Activated CD8-positive, alpha-beta memory T cell treated with anti-CD3 and anti-CD28 coated beads, Interleukin-2, amount 50 U/mL, for 48 hours (primary cell): ENCODE measurements around the gene DOCK2.
"Not testable (repeated sequence)": the region's sequence is repeated elsewhere in the genome, so short reads cannot be mapped to it uniquely, and the experiment has no call there.

Experiments used
- DNase-seq: peaks from one replicate; pipeline ENCODE4 v3.0.0-alpha.2; 2020

DOCK2 gene

DNA sequence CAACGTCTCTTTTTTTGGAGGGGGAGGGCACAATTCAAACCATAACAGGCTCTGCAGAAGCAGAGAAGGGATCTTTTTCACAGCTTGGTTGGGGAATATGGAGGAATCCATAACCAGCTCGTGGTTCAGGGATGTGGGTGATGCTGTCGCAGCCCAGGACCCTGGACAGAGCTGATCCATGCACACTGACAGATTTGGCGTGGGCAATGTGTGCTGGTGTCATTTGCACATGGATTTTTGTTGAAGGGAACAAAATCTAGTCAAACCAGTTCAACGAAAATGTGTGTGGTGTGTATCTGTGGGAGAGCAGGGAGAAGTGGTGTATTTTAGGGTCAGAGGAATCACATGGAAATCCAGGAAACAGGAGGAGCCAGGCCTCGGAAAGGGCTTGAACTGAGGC lies 4.2 kb downstream of the DOCK2 start:
- no peak for DNase-seq

DNA sequence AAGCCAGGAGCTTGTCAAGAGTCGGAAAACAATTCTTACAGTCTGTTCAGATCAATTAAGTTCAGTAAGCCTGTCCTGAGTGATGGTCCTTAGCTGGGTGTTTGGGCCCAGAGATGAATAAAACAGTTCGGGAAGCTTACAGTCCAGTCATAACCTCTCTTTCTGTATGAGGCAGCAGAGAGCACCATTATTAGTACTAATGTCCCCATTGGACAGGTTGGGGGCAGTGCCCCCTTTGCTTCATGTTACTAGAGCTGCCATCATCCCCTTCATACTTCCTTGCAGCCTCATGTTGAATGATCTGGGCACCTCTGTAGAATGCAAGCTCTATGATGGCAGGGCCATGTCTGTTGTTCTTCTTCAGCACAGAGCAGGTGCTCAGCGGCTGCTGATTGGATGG lies 9.8 kb downstream of the DOCK2 start:
- no peak for DNase-seq

DNA sequence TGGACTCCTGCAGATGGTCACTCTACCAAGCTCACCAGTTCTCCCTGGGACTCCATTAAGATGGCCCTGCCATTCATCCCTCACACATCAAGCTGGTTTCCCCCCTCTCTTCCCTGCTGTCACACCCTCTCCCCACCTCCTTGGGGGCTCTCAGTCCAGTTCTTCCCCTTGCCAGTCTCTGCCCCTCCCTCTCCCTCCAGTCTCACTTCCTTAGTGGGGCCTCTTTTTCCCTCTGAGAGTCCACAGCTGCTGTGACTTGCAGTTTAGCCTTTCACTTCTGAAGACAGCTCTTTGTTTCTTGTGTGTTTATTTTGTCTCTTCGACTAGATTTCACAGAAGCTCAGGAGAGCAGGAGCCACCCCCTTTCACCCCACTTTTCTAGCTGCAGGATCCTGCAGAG lies 10.5 kb downstream of the DOCK2 start:
- no peak for DNase-seq

DNA sequence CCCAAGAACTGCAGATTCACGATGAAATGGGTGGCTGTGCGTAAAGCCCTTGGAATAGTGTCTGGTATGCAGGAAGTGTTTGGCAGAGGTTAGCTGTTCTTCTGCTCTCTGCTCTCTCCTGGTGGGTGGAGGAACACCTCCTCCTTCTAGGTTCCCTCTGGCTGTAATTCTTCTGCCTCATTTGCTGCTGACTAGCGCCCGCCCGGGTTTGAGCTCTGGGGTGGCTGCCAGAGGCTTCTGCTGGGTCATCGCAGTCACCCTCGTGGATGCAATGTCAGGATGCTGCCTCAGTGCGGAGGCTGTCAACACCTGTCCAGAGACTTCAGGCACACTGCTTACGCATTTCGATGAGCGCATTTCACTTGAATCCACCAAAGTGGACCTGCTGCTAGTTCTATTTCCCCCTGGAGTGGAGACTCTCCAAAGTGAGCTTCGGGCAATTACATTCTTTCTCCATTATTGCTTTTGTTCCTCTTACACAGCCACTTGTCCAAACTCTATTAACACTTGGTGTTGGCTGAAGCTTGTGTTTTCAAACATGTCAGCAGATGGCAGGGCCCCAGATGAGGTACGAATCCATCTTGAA lies 11.7 kb downstream of the DOCK2 start:
- no peak for DNase-seq

DNA sequence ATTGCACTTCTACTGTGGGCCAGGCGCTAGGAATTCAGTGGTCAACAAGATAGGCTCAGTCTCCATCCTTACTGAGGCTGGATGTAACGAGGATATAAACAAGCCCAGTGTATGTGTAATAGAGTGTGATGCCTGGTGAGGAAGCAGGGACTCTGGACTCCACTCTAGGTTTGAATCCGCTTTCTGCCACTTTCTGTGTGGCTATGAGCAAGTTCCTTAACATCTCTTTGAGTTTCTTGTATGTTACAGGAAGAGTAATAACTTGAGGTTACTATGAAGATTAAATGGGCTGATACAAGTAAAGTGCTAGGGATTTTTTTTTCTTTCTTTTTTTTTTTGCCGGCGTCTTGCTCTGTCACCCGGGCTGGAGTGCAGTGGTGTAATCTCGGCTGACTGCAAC lies 12.4 kb downstream of the DOCK2 start:
- no peak for DNase-seq

DNA sequence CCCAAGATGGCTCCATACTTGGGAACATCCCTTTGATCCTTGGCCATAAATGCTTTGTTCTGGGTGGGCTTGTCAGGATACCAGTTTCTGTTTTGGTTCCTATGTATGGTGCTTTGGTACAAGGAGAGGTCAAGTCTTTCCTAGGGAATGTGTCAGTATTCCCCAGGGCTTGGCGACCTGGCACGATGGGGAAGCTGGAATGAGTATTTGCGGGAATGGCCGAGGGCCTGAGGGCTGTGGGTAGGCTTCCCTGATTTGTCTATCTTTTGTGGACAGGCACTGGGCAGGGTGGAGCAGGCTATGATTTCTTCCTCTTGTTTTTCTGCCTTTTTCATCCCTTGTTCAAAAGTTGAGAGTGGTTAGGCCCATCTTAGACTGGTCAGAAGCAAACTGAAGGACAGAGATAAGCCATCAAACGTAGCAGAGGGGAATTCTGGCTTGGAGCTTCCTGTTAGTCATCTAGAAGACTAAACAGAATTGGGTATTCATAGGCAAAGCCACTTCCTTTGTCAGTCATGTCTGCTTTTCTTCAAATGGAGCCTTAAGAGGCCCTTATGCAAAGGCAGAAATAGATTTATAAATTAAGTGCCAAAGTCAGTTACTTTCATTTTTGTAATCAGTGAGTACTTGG lies 13.7 kb downstream of the DOCK2 start:
- DNase-seq = no peak

DNA sequence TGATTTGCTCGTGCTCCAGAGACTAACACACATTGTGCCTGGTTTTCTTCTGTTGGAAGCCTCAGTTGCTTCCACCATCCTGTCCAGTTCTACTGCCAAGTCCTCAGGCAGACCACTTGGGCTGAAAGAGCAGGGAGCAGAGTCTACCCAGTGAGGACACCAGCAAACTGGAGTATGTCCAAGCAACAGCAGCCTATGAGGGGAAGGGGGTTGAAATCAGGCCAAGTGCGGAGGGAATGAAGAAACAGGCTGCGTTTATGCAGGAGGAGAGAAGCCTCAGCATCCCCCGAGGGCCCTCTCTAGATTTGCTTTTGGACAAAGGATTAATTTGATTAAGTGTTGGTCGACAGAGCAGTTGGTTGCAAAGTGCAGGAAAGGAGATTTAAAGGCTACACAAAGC lies 14.5 kb downstream of the DOCK2 start:
- no peak for DNase-seq

DNA sequence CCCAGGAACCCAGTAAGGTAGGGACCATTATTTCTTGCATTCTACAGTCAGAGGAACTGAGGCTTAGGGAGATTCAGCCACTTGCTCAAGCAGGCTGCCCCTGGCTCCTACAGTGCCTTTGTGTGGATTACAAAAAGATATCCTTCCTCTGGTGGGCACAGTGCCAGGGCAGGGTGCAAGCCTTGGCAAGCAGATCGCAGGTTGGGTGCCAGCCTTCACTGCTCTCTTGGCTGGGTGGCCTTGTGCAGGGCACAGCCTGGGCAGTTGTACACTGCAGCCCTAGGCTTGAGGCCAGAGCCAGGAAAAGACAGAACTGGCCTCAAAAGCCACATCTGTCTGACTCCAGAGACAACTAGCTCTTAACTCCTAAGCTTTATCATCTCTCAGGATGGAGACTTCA lies 15.0 kb downstream of the DOCK2 start:
- no peak for DNase-seq

DNA sequence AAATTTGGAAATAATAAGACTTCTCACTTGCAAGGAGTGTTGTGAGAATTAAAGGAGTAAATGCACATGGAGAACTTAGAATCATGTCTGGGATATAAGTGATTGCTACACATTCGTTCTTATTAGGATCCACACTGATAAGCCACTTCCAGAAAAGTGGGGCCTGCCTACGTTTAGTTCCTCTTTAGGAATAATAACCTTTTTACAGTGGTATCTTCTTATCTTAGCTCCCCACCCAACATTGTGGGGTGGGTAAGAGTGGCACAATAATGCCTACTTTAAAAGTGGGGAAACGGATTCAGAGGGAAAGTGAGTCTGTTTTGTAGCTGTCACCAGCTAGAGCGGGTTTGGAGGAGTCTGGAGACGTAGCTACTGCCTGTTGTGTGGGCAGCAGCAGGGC lies 16.0 kb downstream of the DOCK2 start:
- no peak for DNase-seq

DNA sequence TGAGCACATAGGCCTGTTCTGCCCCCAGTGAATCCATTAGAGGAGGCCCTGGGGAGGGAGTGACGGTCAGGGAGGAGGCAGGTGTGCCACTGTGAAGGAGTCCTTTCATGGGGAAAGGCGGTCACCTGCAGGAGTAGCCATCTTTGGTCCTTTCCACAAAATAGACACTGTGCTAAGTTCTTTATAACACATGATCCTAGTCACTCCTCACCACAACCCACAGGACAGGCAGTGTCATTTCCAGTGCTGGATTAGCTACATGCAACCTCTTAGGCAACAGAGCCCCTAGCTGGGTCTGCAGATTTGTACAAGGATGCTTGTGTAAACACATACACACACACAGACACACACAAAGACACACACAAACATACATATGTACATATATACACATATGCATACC lies 18.3 kb downstream of the DOCK2 start:
- DNase-seq = no peak

DNA sequence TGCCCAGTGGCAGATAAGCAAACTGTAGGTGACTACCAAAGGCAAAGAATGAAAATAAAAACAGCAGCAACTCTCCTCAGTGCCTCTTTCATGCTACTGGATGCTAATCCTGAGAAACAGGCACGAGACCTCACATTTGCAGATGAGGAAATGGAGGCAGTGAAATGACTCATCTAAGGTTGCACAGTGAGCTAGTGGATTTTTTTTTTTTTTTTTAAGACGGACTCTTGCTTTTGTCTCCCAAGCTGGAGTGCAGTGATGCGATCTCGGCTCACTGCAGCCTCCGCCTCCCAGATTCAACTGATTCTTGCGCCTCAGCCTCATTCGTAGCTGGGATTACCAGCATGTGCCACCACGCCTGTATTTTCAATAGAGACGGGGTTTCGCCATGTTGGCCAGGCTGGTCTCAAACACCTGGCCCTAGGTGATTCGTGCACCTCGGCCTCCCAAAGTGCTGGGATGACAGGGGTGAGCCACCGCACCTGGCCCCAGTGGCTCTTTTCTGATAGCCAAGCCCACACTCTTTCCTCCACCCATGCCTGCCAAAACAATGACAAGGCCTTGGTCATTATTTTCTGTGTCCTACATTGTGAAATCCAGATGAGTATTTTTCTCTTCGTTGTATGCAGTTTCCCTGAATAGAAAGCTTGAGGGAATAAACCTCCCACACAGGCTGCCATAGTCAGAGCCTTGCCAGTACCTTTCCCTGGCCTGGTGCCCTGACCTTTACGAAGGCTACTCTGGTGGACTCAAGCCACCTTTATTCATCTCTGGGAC lies 19.2 kb downstream of the DOCK2 start:
- DNase-seq = no peak

DNA sequence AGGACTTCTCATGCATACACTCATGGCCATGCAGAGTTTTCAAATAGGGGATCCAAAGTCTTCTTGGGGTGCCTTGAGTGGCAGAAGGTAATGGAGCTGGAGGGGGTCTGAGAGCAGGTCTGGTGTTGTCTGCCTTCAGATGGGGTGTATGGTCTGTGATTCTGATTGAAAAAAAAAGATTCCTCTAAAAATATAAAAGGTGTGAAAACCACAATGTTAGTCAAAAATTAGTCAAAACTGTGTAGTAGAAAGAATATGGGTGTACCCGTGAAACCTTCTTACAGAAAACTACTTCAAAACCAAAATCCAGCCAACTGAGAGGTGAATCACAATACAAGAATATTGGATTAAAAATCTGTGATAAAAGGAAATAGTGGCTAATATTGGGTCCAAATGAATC lies 20.1 kb downstream of the DOCK2 start:
- DNase-seq = no peak

DNA sequence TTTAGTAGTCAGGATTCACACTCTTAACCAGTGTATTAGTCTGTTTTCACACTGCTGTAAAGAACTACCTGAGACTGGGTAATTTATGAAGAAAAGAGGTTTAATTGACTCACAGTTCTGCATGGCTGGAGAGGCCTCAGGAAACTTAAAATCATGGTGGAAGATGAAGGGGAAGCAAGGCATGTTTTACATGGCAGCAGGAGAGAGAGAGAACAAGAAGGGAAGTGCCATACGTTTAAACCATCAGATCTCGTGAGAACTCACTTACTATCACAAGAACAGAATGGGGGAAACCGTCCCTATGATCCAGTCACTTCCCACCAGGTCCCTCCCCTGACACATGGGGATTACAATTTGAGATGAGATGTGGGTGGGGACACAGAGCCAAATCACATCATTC lies 25.4 kb downstream of the DOCK2 start:
- DNase-seq = not testable (repeated sequence)

DNA sequence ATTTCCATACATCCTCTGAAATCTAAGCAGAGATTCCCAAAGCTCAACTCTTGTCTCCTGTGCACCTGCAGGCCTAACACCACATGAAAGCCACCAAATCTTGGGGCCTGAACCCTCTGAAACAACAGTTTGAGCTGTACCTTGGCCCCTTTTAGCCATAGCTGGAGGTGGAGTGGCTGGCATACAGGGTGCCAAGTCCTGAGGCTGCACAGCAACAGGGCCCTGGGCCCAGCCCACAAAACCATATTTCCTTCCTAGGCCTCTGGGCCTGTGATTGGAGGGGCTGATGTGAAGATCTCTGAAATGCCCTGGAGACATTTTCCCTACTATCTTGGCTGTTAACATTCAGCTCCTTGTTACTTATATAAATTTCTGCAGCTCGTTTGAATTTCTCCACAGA lies 26.5 kb downstream of the DOCK2 start:
- no peak for DNase-seq

DNA sequence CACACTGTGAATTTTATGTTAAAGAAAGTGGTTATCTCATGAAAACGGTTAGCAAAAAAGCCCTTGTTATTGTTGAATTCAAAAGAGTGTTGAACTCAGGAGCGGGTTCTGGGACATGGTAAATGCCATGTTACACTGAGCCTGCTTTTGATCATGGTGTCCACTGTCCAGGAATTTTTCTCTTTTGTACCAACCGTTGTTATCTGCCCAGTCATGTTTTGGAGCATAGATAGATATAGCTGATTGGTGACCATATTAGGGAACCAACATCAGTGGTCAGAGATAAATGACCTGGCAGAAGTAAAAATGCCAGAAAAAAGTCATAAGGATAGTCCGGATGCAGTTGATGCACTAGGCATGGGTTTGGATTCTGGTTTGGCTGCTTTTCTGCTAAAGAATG lies 29.3 kb downstream of the DOCK2 start:
- DNase-seq = no peak

DNA sequence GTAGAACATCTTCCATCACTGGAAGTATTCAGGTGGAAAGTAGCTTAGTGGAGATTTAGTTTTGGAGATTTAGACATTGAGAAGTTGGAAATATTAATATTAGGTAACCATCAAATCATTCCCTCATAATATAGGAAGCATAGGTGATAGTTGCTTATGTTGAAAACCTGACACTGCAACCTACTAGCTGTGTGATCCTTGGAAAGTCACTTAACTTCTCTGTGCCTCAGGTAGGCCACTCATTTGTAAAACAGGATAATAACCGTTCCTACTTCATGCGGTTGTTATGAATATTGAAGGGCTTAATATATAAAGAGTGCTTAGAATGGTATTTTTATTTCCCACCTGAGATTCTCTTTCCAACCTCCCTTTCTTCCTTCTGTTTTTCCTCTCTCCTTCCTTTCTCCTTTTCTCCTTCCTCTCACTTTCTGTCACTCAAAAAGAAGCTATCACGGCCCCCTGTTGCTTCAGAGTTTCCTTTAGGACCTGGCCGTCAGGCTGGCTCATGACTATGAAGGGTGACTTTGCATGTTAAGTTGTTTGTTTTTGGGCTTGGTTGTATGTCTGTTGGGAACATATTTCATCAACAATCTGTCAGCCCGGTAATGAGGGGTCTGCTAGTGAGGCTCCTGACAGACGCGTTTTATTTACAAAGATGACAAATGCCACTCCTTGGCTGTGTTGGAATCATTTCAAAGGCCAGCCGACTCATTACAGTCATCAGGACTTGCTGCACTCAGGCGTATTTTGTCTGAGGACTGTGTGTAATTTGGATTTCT lies 31.0 kb downstream of the DOCK2 start:
- no peak for DNase-seq

DNA sequence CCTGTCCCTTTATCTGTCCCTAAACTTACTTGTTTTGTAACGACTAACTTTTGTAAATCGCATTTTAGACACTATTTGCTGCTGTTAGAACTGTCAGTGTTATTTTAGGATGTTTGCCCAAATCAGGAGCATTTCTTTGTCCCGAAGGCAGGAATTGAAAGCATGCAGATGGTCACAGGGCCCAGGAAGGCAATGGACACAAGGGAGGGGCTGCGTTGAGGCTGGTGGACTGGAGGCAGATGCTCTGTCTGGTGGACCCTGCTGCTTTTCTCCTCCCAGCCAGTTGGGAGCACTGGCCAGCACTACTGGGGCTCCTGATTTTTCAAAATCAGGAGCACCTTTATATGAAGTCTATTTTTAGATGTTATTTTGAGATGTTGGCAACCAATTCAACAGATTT lies 31.7 kb downstream of the DOCK2 start:
- no peak for DNase-seq

DNA sequence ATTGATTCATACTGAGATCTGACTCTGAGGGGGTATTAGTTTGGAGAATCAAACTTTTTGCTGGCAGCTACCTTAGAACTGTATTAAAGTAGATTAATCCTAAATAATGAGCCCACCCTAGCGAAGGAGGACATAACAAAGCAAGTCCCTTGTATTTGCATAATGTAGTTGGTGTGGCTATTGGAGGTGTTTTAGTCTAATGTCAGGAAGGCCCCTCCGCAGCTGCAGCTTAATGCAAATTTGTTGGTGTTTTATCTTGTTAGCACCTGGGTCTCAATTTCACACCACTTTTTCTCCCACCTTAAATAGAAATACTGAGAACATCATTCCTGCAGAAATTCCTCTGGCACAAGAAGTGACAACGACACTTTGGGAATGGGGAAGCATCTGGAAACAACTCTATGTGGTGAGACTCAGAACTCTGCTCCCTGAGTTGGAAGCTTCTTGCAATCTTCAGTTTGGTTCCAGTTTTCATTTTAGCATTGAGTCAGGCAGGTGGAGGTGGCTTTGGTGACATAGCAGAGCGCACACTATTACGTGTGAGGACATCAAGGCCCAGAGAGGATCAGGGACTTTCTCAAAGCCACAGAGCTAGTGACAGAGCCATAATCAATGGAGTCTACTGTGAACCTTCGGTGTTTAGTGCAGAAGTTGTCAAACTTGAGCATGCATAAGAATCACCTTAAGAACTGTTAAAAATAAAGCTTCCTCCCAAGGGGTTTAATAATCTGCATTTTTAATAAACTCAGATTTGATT lies 33.9 kb downstream of the DOCK2 start:
- no peak for DNase-seq

DNA sequence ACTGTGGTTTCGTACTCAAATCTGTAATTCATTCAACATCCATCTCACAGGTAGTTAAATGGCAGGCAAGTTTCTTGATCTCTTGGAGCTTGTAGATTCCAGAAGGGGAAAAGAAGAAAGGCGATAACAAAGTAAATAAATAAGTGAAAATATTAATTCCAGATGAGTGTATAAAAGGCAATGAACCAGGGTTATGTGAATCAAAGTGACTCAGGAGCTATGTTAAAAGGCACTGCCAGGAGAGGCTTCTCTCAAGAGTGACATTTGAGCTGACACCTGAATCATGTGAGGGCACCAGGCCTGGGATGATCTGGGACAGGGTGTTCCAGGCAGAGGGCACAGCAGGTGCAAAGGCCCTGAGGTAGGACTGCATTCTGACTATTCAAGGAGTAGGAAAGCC lies 45.0 kb downstream of the DOCK2 start:
- DNase-seq = no peak

DNA sequence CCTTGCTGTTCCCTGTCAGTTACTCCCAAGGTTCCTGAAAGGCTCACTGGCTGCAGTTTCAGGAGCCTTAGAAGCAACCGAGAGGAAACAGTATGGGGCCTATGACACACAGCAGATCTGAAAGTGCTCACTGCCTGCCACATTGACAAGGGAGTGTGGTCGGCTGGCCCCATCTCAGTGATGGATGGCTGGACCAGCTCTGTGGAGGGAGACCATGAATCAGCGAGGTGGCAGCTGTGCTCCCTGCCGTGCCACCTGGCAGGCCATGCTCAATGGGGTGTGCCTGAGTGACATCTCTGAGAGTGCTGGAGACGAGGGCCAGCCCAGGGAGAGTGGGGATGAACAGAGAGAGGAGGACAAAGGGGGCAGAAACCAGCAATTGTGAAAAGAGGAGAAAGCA lies 49.1 kb downstream of the DOCK2 start:
- DNase-seq = no peak

DNA sequence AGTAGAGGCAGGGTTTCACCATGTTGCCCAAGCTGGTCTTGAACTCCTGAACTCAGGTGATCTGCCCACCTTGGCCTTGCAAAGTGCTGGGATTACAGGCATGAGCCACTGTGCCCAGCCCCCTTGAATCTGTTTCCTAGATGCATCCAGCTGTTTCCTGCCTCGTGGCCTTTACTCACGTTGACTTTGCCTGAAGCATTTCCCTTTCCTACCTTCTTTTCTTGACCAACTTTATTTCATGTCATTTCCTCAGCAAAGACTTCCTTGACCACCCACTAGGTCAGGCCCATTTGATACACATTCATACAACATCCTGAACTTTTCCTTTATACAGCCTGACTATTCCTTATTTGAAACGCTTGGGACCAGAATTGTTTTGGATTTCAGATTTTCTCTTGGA lies 51.0 kb downstream of the DOCK2 start:
- no peak for DNase-seq

DNA sequence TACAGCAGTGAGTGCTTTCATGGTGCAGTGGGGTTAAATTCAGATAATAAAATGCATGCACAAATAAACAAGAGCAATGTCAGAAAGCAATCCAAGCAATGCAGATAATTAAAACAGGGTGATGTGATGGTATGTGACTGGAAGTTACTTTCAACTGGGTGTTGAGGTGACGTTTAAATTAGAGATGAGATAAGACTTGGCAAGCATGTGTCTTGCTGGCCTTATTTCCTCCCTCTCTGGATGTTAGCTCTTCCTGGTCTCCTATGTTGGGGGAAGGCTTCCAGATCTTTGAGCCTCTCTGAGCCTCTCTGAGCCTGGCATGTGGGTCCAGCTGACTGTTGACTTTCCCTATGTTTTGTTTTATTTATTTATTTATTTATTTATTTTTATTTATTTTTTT lies 54.4 kb downstream of the DOCK2 start:
- DNase-seq = no peak

DNA sequence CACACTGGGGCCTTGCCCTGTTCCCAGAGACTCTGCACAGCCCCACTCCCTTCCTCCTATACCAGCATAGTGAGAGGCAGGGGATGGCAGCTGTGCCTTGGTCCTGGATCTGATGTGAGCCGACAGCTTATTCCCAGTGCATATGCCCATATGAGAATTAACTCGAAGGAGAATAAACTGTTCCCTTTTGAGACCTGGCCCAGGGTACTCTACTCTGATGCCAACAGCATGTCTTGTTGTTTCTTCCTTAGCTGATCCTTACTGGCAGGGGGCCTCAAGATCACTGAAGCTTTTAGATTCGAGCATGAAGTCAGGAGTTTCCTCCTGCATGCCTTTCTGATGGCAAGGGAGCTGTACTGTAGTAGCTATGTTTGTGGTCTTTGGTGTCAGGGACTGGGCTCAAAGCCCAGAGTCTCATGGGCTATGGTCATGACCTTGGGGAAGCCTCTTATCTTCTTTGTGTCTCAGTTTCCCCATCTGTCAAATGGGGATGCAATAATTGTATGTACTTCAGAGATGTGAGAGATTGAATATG lies 57.1 kb downstream of the DOCK2 start:
- no peak for DNase-seq
